ENCODE data around the gene PLSCR2.
"Not testable (repeated sequence)": the region's sequence is repeated elsewhere in the genome, so short reads cannot be mapped to it uniquely, and the experiment has no call there.

PLSCR2 gene

DNA sequence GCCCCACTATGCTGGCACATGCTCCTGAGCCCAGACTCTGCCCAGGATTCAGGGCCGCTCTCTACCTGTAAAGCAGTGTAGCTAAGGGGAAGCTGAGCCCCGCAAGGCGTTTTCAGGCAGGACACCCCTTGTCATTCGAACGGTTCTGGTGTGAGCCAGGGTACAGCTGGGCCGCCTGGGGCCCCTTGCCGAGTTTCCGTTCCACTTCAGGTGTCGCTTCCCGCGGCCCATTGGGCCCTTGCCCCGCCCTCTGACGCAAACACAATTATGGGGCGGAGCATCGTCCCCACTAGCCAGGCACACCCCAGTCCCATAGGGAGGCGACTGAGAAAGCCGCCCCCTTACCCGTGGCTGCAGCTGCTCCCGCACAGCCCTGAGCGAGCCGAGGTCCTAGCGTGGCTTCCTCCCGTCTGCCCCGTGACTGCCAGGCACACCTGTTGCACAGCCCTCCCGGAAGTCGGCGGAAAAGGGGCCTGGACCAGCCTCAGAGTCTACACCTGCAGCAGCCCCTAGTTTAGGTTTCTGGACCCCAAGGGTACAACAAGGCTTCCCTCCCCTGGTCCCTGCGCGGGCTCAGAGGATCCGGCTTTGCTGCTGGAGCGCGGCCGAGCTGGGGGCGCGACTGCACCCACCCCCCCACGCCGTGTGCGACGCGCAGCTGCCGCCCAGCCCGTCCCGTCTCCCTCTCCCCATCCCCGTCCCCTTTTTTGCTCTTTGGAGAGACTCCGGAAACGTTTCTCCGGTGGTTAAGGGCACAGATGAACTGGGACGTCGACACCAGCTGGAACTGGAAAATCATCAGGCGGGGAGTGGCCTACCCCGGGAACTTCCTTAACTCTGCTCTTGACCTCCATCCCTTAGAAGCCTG, at the start of gene PLSCR2:
Gene PLSCR2 (minus strand): TSS at position 412 of the 868 bp plus-strand sequence. CDS start 9,657 bp downstream, outside the sequence.
- DNase-seq: peak; percentile 7

DNA sequence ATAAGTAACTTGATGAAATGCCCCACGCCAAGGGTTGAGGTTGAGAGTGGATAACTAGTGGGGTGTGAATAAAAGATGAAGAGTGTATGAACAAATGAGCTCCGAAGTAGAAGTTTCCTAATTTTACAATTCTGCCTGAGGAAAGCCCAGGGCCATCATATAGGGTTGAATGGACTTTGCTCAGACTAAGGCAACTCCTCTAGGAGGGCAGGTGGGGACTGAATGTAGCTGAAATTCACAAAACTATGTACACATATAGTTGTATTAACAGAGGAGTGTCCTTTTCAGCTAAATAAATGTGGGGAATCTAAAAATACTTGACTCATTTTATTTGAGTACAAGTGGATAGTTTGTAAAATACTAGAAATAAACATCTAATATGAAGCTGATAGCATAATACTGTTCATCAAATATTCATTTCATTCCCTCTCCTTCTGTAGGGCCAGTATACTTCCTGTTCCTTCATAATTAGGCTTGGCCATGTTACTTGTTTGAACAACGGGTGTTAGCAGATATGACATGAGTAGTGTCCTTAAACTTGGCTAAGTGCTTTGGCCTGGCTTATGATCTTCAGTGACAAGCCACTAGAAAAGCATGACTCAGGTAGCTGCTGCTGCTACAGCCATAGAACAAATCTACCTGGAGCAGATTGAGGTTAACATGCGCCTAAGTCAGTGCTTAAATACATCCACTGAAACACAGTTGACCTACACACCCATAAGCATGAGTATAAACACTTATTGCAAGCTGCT, 48.5 kb upstream of the PLSCR2 start:
- DNase-seq: no peak

DNA sequence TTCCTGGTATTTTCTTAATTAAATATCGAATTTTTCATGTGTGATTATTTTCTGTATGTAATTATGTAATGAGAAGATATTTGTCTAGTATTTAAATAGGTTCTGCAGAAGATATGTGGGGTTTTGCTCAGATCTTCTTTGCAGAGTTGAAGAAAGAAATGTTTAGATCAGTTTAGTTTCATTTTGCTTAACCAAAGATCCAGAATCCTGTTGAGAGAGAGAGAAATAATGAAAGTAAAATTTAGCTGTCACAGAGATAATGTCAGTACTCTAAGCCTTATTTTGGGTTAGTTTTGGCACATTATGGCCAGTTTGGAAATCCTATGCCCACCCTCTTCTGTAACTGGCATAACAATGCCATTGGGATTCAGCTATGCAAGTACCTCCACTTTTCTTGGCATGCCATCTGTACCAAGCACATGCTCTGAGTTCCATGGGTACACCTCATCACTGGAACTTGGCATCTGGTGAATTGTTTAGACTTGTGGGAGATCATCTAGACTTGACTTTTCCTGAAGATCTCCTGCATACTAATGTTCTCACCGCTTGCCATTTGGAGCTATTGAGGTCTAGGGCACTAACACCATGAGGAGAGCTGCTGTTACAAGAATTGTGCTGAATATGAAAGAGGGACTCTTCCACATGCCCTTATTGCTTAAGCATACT, 44.2 kb upstream of the PLSCR2 start:
- DNase-seq: no peak

GRCh38 chr3:146511402-146512134, 42.2 kb upstream of the PLSCR2 start:
- DNase-seq: no peak

GRCh38 chr3:146507331-146508120, 38.2 kb upstream of the PLSCR2 start:
- DNase-seq: no peak

DNA sequence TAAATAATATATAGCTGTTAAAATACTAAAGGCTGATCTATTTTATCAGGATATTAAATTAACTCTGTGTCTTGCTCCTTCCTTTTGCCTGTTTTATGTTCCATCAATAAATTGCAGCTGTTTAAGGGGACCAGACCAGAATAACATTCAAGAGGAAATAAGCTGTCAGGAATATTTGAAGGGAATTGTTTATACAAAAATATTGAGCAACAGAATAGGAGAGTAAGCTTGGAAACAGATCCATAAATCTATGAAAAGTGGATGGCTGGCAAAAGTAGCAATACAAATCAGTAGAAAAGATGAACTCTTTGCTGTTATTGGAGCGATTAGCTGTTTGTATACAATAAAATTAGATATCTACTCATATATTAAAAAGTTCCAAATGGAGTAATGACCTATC, 36.2 kb upstream of the PLSCR2 start:
- DNase-seq: no peak

DNA sequence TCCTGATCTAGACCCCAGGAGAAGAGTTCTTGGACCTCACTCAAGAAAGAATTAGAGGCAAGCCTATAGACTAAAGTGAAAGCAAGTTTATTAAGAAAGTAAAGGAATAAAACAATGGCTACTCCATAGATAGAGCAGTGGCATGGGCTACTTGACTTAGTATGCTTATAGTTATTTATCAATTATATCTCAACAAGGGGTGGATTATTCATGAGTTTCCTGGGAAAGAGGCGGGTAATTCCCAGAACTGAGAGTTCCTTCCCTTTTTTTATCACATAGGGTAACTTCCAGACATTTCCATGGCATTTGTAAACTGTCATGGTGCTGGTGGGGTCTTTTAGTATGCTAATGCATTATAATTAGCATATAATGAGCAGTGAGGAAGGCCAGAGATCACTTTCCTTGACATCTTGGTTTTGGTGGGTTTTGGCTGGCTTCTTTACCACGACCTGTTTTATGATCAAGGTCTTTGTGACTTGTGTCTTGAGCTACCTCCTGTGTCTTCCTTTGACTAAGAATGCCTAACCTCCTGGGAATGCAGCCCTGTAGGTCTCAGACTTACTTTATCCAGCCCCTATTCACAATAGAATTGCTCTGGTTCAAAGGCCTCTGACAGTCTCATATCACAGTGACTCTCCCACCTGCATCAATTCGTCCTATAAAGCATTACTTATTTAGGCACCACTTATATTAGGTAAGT, 35.3 kb upstream of the PLSCR2 start:
- DNase-seq: no peak

DNA sequence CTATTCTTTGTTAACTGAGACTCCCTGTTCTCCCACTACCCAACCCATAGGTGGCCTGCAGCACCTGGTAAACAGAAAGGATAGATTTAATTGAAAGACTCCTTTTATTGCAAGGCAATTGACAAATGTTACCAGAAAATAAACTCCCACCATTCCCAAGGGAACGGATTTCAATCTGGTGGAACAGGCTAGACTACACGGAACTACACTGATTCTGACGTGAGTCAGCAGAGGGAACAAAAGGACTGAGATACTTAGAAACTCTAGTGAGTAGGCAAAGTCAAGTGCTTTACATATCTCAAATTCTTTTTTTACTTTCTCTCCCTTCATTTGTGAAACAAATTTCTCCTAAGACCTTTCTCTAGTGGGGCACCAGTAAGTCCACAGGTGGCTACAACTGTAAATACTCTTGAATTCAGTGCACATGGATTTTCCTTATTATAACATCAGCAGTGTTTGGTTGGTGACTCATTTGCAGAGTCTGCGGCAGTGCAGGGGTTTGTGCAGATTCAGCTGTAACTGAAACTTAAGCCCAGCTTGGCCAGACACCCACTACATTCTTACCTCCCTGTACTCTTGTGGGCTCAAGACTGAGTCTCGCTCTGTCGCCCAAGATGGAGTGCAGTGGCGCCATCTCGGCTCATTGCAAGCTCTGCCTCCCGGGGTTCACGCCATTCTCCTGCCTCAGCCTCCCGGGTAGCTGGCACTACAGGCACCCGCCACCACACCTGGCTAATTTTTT, 34.3 kb upstream of the PLSCR2 start:
- no peak for DNase-seq

GRCh38 chr3:146502887-146503460, 33.6 kb upstream of the PLSCR2 start:
- DNase-seq: no peak

DNA sequence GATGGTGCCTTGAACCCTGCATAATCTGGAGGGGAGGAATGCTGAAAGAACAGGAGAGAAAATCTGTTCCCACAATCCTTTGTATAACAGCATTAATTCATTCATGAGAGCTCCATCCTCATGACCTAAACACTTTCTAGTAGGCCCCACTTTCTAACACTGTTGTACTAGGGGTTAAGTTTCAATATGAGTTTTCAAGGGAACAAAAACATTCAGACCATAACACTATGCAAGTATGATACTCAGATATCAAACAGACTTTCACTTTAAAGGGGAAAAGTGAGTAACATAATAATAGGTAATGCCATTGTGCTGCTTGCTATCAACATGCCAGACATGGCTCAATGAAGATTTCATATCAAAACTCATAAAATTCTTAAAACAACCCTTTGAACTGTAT, 32.4 kb upstream of the PLSCR2 start:
- no peak for DNase-seq

DNA sequence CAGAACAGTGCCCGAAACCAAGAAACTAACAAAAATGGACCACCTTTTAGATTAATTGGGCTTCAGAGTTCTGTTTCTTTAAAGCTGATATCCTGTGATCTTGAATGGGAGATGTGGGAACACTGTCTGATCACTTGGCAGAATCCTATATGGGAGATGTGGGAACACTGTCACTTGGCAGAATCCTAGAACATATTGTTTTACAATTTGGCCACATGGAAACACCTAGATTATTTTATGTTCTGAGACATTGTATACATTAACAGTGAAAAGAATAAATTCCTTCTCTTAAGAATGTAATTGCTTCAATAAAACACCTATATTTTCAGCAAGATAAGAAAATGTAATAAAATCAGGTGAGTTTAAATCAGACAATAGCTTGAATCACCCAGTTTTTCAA, 30.3 kb upstream of the PLSCR2 start:
- no peak for DNase-seq

DNA sequence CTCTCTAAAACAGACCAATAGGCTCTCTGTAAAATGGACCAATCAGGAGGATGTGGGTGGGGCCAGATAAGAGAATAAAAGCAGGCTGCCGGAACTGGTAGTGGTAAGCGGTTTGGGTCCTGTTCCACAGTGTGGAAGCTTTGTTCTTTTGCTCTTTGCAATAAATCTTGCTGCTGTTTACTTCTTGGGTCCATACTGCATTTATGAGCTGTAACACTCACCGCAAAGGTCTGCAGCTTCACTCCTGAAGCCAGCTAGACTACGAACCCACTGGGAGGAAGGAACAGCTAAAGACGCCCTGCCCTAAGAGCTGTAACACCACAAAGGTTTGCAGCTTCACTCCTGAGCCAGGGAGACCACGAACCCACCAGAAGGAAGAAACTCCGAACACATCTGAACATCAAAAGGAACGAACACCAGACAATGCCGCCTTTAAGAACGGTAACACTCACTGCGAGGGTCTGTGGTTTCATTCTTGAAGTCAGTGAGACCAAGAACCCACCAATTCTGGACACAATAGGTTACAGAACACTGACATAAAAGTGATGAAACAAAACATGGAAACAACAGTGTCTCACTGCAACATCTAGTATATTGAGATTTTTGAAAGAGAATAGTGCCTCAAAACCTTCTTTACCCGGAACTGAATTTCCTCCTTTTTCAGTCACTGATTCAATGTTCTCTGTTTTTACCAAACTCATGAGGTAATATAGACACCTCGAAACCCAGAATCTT, 28.8 kb upstream of the PLSCR2 start:
- no peak for DNase-seq

DNA sequence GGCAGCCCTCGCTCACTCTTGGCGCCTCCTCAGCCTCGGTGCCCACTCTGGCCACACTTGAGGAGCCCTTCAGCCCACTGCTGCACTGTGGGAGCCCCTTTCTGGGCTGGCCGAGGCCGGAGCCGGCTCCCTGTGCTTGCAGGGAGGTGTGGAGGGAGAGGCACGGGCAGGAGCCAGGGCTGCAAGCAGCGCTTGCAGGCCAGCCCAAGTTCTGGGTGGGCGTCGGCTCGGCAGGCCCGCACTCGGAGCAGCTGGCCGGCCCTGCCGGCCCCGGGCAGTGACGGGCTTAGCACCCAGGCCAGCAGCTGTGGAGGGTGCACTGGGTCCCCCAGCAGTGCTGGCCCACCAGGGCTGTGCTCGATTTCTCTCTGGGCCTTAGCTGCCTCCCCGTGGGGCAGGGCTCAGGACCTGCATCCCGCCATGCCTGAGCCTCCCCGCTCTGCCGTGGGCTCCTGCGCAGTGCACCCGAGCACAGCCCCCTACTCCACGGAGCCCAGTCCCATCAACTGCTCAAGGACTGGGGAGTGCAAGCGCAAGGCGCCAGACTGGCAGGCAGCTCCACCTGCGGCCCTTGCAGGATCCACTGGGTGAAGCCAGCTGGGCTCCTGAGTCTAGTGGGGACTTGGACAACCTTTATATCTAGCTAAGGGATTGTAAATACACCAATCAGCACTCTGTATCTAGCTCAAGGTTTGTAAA, 27.9 kb upstream of the PLSCR2 start:
- DNase-seq: not testable (repeated sequence)

DNA sequence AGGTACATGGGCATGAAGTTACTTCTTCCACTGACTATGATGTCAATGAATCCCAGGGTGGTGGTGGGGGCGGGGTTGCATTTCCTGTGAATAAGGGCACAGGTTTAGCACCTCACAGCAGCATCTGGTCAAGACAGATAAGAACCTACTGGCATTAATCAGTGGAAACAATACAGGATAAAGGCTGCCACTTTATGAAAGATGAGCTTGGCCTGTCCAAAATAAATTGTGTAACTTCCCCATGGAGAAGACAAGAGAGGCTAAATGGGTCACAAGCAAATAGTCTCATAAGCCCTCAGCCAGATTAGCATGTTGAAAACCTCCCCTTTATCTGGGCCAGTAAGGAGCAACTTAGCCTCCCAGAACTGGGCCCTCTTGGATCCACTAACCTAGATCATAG, 27.4 kb upstream of the PLSCR2 start:
- no peak for DNase-seq

DNA sequence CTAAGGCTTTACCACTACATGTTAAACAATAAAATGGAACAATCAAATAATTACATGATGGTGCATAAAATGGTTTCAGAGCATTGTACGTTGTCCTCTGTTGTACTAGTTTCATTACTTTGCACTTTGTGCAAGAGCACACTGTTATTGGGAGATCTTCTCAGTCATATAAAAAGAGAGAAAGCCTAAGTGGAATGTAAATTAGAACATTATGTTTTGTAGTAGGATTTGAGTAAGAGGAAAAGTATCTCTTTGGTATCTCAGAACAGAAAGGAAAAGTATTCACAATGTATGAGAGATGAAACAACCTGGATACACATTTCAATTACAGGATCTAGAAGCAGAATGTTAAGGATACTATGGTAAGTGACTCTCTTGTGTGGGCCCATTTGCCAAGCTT, 26.9 kb upstream of the PLSCR2 start:
- no peak for DNase-seq

GRCh38 chr3:146493761-146494160, 24.4 kb upstream of the PLSCR2 start:
- no peak for DNase-seq

GRCh38 chr3:146493221-146493620, 23.9 kb upstream of the PLSCR2 start:
- DNase-seq: no peak

DNA sequence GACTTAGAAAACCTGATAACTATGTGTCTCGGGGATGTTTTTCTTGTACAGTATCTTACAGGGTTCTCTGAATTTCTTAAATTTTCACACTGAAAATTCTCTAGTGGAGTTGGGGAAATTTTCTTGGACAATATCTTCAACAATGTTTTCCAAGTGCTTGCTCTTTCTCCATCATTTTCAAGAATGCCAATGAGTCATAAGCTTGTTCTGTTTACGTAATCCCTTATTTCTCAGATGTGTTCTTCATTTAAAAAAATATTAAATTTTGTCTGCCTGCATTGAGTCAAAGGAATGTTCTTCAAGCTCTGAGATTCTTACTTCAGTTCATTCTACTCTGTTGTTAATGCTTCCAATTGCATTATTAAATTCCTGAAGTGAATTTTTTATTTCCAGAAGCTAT, 21.9 kb upstream of the PLSCR2 start:
- no peak for DNase-seq

GRCh38 chr3:146485297-146485696, 15.9 kb upstream of the PLSCR2 start:
- no peak for DNase-seq

All from NCI-H1694 (cell line).